GM12864 (cell line): ENCODE measurements around the gene TBX2.

Experiments
- DNase-seq: peaks from one replicate; pipeline ENCODE4 v3.0.0-alpha.2; 2011; ENCODE audit warnings: low read depth
- H3K4me3 ChIP-seq: 2 replicates; pipeline ENCODE4 v1.5.1; 2011; ENCODE audit warnings: mild to moderate bottlenecking, low read depth, low read length, control low read depth
- TF ChIP-seq, protein P1 (sequence below): IDR thresholded peaks from 2 replicates; pipeline ENCODE4 v1.5.1; 2011; ENCODE audit warnings: low read depth, mild to moderate bottlenecking, moderate library complexity, low read length, control low read depth, inconsistent platforms; ENCODE audit errors: missing control alignments

Gene TBX2

DNA sequence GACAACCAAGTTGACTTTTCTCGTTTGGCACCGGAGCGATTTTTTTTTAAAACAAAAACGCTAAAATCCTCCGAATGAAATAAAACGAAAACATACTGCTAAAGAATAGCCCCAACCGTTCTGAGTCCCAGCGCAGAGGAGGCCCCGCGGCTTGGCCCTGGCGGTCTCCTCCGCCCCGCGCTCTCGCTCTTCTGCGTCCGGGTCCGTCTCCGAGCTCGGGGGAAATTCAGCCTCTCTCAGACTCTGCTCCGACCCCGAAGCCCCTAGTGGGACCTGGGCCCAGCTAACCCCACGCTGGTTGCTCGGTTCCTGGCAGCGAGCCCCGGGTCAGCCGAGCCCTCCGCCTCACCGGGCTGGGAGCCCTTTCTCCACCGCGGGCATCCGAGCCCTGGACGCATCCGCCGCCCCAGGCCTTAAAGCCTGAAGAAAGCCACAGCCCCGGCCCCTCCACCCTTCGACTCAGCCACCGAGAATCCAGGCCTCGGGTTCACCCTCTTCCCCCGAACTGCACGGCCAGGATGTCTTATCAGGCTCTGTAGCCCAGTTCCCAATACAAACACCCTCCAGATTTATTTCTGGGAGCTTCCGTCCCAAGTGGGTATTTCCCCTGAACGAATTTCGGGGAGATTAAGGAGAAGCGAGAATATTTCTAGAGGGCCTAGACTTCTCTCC, 1.2 kb downstream of the TBX2 start:
- TF ChIP-seq, protein P1, sequence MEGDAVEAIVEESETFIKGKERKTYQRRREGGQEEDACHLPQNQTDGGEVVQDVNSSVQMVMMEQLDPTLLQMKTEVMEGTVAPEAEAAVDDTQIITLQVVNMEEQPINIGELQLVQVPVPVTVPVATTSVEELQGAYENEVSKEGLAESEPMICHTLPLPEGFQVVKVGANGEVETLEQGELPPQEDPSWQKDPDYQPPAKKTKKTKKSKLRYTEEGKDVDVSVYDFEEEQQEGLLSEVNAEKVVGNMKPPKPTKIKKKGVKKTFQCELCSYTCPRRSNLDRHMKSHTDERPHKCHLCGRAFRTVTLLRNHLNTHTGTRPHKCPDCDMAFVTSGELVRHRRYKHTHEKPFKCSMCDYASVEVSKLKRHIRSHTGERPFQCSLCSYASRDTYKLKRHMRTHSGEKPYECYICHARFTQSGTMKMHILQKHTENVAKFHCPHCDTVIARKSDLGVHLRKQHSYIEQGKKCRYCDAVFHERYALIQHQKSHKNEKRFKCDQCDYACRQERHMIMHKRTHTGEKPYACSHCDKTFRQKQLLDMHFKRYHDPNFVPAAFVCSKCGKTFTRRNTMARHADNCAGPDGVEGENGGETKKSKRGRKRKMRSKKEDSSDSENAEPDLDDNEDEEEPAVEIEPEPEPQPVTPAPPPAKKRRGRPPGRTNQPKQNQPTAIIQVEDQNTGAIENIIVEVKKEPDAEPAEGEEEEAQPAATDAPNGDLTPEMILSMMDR: no peak
- no peak overlapping the region for H3K4me3 ChIP-seq
- no peak for DNase-seq

DNA sequence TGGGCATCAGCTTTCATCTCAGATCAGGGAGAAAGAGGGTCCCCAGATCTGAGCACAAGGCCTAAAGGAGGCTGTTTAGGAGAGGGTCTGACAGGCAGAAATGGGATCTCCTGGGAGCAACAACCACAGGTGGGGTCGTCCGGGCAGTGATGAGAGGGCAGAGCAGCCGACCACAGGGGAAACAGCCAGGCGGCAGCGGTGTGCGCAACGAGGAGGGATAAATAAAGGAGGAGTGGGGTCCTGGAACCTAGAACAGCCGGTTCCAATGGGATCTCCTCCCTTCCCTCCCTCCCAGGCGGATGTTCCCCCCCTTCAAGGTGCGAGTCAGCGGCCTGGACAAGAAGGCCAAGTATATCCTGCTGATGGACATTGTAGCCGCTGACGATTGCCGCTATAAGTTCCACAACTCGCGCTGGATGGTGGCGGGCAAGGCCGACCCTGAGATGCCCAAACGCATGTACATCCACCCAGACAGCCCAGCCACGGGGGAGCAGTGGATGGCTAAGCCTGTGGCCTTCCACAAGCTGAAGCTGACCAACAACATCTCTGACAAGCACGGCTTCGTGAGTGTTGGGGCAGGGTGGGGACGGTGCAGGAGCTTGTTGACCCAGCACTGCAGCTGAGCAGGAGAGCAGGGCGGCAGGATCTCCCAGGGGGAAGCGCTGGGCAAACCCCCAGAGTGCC, 1.9 kb downstream of the TBX2 start:
- no peak overlapping the region for H3K4me3 ChIP-seq
- no peak for DNase-seq
- TF ChIP-seq, protein P1: no peak

DNA sequence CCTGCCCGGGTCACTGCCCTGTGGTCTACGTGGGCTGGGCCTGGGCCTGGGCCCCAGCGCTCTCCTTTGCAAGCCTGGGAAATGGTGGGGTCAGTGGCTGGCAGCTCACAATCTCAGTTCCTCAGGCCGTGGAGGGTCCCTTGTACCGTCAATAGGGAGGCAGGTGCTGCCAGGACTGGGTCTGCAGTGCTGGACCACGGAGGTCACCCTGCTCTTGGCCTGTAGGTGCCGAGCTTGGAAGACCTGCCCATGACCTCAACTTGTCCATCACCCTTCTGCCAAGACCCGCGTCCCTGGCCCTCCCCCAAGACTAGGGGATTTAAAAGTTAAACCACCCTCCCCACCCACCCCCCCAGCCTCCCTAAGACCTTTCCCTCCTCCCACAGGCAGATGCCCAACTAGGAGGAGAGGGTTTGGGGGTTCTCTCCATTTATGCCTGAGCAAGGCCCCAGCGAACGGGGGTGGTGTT, 2.5 kb downstream of the TBX2 start:
- TF ChIP-seq, protein P1: no peak
- no peak overlapping the region for H3K4me3 ChIP-seq
- no peak for DNase-seq

GRCh38 chr17:61402978-61403800, 3.5 kb downstream of the TBX2 start:
- H3K4me3 ChIP-seq: no peak overlapping the region
- DNase-seq: no peak
- TF ChIP-seq, protein P1: no peak

DNA sequence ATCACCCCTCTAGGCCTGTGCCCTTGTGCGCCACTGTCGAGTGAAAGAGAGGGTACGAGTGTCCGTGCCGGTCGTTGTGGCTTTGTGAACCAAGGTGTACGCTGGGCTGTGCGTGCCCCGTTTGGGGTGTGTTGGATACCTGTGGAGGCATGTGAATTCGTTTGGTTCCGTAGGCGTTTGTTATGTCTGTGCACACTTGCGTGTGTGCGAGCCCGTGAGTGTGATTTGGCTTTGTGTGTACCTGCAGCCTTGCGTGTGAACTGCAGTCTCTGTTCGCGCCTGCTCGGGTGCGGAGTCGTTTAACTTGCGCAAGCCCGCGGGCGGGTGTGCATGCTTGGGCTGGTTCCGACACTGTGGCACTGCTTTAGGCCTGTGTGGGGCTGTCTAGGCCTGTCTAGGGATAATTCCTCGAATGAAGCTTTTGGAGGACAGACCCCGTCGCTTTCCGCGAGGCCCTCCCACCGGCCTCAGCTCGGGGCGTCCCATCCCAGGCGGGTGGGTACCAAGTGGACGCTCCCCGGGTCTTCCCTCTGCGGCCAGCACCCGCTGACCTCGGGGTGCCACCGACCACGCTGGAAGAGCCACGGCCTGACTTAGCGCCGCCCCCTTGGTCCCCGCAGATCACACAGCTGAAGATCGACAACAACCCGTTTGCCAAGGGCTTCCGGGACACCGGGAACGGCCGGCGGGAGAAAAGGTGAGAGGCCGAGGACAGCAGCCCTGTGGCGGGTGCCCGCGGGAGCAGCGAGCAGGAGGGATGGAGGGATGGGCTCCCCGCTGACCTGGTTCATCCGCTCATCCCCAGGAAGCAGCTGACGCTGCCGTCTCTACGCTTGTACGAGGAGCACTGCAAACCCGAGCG, 4.4 kb downstream of the TBX2 start:
- DNase-seq: no peak
- H3K4me3 ChIP-seq: no peak overlapping the region
- TF ChIP-seq, protein P1: no peak

DNA sequence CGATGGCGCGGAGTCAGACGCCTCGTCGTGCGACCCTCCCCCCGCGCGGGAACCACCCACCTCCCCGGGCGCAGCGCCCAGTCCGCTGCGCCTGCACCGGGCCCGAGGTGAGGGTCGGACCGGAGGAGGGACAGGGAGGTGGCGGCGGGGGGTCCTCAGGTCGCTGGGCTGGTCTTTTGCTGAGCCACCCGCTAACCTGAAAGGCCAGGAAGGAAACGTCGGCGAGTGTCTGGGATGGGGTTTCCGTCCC, 4.9 kb downstream of the TBX2 start:
- DNase-seq: no peak
- no peak overlapping the region for H3K4me3 ChIP-seq
- TF ChIP-seq, protein P1: no peak
